ENCODE measurements around the gene NCK2.

The NCK2 gene

DNA sequence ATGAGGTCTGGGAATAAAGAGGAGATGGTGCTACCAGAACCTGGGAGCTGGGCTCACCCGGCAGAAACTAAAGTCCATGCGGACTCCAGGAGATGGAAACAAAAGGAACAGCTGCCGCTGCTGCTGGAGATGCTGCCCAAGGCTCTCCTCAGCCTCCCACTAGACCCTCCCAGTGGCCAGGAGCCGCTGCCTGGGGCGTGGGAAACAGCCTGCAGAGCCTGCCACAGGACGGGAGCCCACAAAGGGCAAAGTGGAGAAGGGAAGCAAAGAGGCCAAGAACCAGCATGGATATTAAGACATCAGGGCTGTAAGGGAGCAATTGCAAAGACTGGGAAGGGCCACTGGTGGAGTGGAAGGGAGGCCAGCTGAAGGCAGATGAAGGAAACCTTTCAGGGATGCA is 179.6 kb downstream of the NCK2 start:
- Histone ChIP-seq H3K9ac (no peak overlapping the region), H3K4me2 (ENCODE audit: low read length) (no peak overlapping the region), H3K9me3 (ENCODE audit: control insufficient read depth, low read length) (no peaks in the 10 kb centered on the region), H3K36me3 (ENCODE audit: control insufficient read depth, insufficient read depth, low read length) (no peaks in the 10 kb centered on the region), H3K27ac (no peak overlapping the region), H3K4me3 (ENCODE audit: low read depth, low read length) (no peak overlapping the region), H3K79me2 (no peaks in the 10 kb centered on the region), H3K4me1 (no peaks in the 10 kb centered on the region), H2AFZ (no peak overlapping the region), H3K27me3 (ENCODE audit: control insufficient read depth, insufficient read depth, low read length) (no peaks in the 10 kb centered on the region)
- TF ChIP-seq, protein P1, sequence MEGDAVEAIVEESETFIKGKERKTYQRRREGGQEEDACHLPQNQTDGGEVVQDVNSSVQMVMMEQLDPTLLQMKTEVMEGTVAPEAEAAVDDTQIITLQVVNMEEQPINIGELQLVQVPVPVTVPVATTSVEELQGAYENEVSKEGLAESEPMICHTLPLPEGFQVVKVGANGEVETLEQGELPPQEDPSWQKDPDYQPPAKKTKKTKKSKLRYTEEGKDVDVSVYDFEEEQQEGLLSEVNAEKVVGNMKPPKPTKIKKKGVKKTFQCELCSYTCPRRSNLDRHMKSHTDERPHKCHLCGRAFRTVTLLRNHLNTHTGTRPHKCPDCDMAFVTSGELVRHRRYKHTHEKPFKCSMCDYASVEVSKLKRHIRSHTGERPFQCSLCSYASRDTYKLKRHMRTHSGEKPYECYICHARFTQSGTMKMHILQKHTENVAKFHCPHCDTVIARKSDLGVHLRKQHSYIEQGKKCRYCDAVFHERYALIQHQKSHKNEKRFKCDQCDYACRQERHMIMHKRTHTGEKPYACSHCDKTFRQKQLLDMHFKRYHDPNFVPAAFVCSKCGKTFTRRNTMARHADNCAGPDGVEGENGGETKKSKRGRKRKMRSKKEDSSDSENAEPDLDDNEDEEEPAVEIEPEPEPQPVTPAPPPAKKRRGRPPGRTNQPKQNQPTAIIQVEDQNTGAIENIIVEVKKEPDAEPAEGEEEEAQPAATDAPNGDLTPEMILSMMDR (IDR thresholded peaks at IDR 0.05), result no peak

DNA sequence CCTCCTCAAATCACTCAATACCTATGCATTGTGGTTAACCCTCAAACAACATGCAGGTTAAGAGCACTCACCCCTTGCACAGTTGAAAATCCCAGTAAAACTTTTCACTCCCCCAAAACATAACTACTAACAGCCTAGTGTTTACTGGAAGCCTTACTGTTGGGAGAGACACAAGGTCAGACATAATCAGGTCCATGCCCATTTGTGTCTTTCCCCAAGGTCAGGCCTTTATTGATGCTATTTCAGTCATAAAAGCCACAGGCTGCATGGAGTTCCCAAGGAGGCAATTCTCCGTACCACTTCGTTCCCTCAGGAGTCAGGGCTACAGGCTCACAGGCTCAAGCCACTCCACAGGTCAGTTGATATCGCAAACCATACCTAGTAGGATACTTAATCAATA is 180.2 kb downstream of the NCK2 start:
- H2AFZ ChIP-seq, result no peak overlapping the region
- TF ChIP-seq, protein P1 (IDR thresholded peaks at IDR 0.05), result no peak

DNA sequence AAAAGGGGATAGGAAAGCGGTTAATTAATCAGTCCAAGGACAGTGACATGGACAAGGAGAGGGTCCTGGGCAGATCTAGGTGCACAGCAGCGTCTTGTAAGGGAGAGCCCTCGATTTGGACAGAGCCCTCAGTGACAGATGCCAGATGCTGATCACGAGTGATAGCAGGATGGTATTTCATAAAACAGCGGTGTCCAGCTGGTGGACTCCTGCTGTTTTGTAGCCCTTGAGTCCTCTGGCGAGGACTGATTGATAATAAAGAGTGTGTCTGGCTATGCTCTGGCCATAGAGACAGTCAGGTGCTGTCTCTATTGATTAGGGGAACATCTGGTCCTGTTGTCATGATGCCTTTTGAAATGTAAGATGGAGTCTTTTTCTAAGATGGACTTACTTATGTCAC is 180.7 kb downstream of the NCK2 start:
- no peak overlapping the region for H2AFZ ChIP-seq
- no peaks in the 10 kb centered on the region for H3K27me3 ChIP-seq (ENCODE audit: control insufficient read depth, insufficient read depth, low read length)
- no peaks in the 10 kb centered on the region for H3K36me3 ChIP-seq (ENCODE audit: control insufficient read depth, insufficient read depth, low read length)
- H3K9ac ChIP-seq, result no peak overlapping the region
- TF ChIP-seq, protein P1 (IDR thresholded peaks at IDR 0.05), result no peak
- H3K9me3 ChIP-seq (ENCODE audit: control insufficient read depth, low read length), result no peaks in the 10 kb centered on the region
- no peaks in the 10 kb centered on the region for H3K79me2 ChIP-seq
- H3K4me1 ChIP-seq, result no peaks in the 10 kb centered on the region
- no peak overlapping the region for H3K27ac ChIP-seq
- H3K4me3 ChIP-seq (ENCODE audit: low read depth, low read length), result no peak overlapping the region
- no peak overlapping the region for H3K4me2 ChIP-seq (ENCODE audit: low read length)

More for the DNA sequence above, 180.2 kb downstream of the NCK2 start:
- Histone ChIP-seq H3K9me3 (ENCODE audit: control insufficient read depth, low read length) (no peaks in the 10 kb centered on the region), H3K27ac (no peak overlapping the region), H3K27me3 (ENCODE audit: control insufficient read depth, insufficient read depth, low read length) (no peaks in the 10 kb centered on the region), H3K36me3 (ENCODE audit: control insufficient read depth, insufficient read depth, low read length) (no peaks in the 10 kb centered on the region), H3K79me2 (no peaks in the 10 kb centered on the region), H3K4me2 (ENCODE audit: low read length) (no peak overlapping the region), H3K4me3 (ENCODE audit: low read depth, low read length) (no peak overlapping the region), H3K9ac (no peak overlapping the region), H3K4me1 (no peaks in the 10 kb centered on the region)

DNA sequence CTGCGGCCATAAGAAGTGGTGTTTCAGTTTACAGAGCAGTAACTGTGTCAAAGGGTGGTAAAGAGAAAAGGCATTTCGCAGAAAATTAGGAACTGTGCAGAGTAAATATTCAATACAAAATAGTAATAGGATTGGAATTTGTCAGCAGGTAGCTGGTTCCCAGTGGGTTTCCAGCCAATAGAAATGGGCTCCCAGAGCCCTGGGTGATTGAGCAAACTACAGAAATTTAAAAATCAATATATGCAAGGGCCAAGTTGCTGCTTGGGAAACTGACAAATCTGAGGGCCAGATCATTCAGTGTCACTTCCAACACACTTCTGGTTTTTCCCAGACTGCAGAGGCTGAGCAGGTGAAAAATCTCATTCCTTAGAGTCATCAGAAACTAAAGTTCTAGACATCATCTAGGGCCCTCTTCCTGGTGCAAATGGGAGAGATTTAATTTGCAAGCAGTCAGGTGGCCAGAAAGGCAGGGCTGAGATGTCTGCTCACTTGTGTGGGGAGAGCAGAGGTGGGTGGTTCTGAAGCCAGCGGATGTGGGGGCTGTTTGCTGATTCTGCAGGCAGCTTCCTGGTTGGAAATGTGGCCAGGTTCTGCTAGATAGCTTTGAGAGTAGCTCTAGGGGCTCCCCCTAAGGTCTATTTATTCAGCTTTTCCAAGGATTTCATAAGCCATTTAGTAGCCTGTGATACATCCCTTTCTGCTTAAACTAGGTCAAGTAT is 182.4 kb downstream of the NCK2 start:
- Histone ChIP-seq H3K36me3 (ENCODE audit: control insufficient read depth, insufficient read depth, low read length) (no peaks in the 10 kb centered on the region), H3K9me3 (ENCODE audit: control insufficient read depth, low read length) (no peaks in the 10 kb centered on the region), H3K27me3 (ENCODE audit: control insufficient read depth, insufficient read depth, low read length) (no peaks in the 10 kb centered on the region), H2AFZ (no peak overlapping the region), H3K79me2 (no peaks in the 10 kb centered on the region), H3K4me1 (no peaks in the 10 kb centered on the region), H3K9ac (no peak overlapping the region), H3K27ac (no peak overlapping the region), H3K4me2 (ENCODE audit: low read length) (no peak overlapping the region), H3K4me3 (ENCODE audit: low read depth, low read length) (no peak overlapping the region)
- TF ChIP-seq, protein P1 (IDR thresholded peaks at IDR 0.05), result no peak

DNA sequence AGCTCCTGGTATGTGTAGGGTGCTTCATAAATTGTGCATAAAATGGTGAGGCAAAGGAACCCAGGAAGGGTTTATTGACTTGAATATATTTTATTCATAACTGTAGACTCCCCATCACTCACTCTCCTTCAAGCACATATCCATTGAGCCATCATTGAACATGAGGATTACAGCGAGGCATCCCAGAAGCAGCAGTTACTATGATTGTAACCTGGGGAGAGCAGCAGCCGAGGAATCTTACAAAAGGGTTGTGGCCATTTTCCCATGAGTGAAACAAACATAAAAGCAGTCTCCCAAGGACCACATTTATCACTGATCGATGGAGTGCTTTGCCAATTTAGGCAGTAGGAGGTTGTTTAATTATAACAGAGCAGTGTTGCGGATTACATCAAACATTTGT is 183.4 kb downstream of the NCK2 start:
- no peaks in the 10 kb centered on the region for H3K36me3 ChIP-seq (ENCODE audit: control insufficient read depth, insufficient read depth, low read length)
- H3K4me1 ChIP-seq, result no peaks in the 10 kb centered on the region
- no peaks in the 10 kb centered on the region for H3K79me2 ChIP-seq
- no peak overlapping the region for H2AFZ ChIP-seq
- H3K9ac ChIP-seq, result no peak overlapping the region
- H3K4me2 ChIP-seq (ENCODE audit: low read length), result no peak overlapping the region
- H3K27me3 ChIP-seq (ENCODE audit: control insufficient read depth, insufficient read depth, low read length), result no peaks in the 10 kb centered on the region
- TF ChIP-seq, protein P1 (IDR thresholded peaks at IDR 0.05), result no peak
- H3K9me3 ChIP-seq (ENCODE audit: control insufficient read depth, low read length), result no peaks in the 10 kb centered on the region
- H3K4me3 ChIP-seq (ENCODE audit: low read depth, low read length), result no peak overlapping the region
- no peak overlapping the region for H3K27ac ChIP-seq
